Measurements from ENCODE around the gene ANKRD12.

DNA sequence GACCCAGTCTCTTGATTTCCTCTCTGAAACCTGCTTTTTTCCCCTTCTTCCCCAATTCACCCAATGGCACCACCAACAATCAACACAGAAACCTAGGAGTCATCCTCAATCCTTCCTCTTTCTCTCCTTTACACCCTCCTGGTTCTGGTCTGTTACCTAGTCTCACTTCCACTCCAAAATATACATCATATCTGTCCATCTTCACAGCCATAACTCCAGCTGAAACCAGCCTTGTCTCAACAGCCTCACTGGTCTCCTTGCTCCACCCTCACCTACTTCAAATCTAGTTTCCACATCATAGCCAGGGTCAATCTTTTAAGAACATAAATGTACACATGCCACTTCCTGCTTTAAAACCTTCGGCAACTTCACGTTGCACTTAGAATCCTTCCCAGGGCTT is 186.2 kb downstream of the ANKRD12 start:
- TF ChIP-seq, protein P1, sequence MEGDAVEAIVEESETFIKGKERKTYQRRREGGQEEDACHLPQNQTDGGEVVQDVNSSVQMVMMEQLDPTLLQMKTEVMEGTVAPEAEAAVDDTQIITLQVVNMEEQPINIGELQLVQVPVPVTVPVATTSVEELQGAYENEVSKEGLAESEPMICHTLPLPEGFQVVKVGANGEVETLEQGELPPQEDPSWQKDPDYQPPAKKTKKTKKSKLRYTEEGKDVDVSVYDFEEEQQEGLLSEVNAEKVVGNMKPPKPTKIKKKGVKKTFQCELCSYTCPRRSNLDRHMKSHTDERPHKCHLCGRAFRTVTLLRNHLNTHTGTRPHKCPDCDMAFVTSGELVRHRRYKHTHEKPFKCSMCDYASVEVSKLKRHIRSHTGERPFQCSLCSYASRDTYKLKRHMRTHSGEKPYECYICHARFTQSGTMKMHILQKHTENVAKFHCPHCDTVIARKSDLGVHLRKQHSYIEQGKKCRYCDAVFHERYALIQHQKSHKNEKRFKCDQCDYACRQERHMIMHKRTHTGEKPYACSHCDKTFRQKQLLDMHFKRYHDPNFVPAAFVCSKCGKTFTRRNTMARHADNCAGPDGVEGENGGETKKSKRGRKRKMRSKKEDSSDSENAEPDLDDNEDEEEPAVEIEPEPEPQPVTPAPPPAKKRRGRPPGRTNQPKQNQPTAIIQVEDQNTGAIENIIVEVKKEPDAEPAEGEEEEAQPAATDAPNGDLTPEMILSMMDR (conservative IDR thresholded peaks at IDR 0.05; ENCODE audit: low read depth, low read length): no peak
- no peak for TF ChIP-seq EZH2 (IDR thresholded peaks at IDR 0.05; ENCODE audit: low read length, unreplicated experiment)
